ENCODE data around the gene WDR62.

The WDR62 gene

GRCh38 chr19:36081894-36082293 is 27.2 kb downstream of the WDR62 start:
- ATAC-seq: no peak

GRCh38 chr19:36082916-36083315 is 28.2 kb downstream of the WDR62 start:
- ATAC-seq: no peak

- no peak for ATAC-seq
Observed at GRCh38 chr19:36084231-36085009, 29.7 kb downstream of the WDR62 start.

- no peak for ATAC-seq
Observed at GRCh38 chr19:36086326-36086725, 31.6 kb downstream of the WDR62 start.

- ATAC-seq: no peak
Observed at GRCh38 chr19:36089847-36090246, 35.1 kb downstream of the WDR62 start.

GRCh38 chr19:36090910-36091695 is 36.4 kb downstream of the WDR62 start:
- ATAC-seq: no peak

- no peak for ATAC-seq
Observed at GRCh38 chr19:36092566-36092965, 37.9 kb downstream of the WDR62 start.

- ATAC-seq: peak; percentile 60 to 65
Observed at GRCh38 chr19:36093146-36093662, 38.5 kb downstream of the WDR62 start.

GRCh38 chr19:36093687-36094086 is 39.0 kb downstream of the WDR62 start:
- ATAC-seq: no peak

- no peak for ATAC-seq
Observed at GRCh38 chr19:36097036-36097435, 42.3 kb downstream of the WDR62 start.

GRCh38 chr19:36099166-36099785 is 44.6 kb downstream of the WDR62 start:
- ATAC-seq: no peak

GRCh38 chr19:36100476-36100875 is 45.8 kb downstream of the WDR62 start:
- ATAC-seq: no peak

- ATAC-seq: no peak
Observed at GRCh38 chr19:36101550-36102327, 47.0 kb downstream of the WDR62 start.

GRCh38 chr19:36103040-36103626 is 48.4 kb downstream of the WDR62 start:
- ATAC-seq: no peak

GRCh38 chr19:36103842-36104552 is 49.3 kb downstream of the WDR62 start:
- ATAC-seq: no peak

- no peak for ATAC-seq
Observed at GRCh38 chr19:36106441-36106840, 51.7 kb downstream of the WDR62 start.

- no peak for ATAC-seq
Observed at GRCh38 chr19:36106991-36107390, 52.3 kb downstream of the WDR62 start.

GRCh38 chr19:36108684-36109083 is 54.0 kb downstream of the WDR62 start:
- ATAC-seq: no peak

- ATAC-seq: no peak
Observed at GRCh38 chr19:36110487-36111199, 55.9 kb downstream of the WDR62 start, which contains the start of gene OVOL3. Gene OVOL3, plus strand, starts transcription at chr19:36111143. Its CDS starts 60 bp downstream, at chr19:36111203.

- ATAC-seq: no peak
Observed at GRCh38 chr19:36111200-36111539, 56.5 kb downstream of the WDR62 start.

- no peak for ATAC-seq
Observed at GRCh38 chr19:36112678-36113077, 58.0 kb downstream of the WDR62 start.
